Fibroblast of skin of right biceps (primary cell): ENCODE data around the gene GKN1.

Experiments
- DNase-seq: peaks from one replicate; pipeline ENCODE4 v3.0.0-alpha.2; 2013

Gene GKN1

GRCh38 chr2:68961380-68961779, 13.1 kb upstream of the GKN1 start:
- no peak for DNase-seq

DNA sequence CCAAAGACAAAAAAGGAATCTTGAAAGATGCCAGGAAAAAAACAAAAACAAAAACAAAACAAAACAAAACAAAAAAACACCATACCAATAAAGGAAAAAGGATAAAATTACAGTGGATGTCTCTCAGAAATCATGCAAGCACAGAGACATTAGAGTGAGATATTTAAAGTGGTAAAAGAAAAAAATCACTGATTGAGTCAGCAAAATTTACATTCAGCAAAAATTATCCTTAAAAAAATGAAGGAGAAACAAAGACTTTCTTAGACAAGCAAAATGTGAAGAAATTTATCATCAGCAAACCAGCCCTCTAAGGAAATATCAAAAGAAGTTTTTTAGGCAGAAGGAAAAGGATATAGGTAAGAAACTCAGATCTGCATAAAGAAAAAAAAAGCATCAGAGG, 10.2 kb upstream of the GKN1 start:
- no peak for DNase-seq

DNA sequence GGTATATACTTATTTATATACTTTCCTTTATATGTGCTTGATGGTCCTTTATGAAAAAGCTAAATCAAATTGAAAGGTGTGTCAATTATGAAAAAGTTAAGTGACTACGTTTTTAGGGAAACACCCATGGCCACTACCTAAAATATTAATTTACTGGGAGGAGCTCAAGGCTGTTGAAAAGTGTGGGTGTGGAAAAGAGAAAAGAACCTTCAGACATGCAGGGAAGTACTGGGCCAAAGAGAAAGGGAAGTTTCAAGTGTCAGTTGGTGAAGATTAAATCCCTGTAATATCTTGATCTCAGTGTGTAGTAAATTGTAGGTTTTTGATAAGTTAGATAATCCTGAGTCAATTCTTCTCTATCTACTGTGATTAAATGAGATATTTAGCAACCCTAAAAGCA, 6.2 kb upstream of the GKN1 start:
- no peak for DNase-seq

DNA sequence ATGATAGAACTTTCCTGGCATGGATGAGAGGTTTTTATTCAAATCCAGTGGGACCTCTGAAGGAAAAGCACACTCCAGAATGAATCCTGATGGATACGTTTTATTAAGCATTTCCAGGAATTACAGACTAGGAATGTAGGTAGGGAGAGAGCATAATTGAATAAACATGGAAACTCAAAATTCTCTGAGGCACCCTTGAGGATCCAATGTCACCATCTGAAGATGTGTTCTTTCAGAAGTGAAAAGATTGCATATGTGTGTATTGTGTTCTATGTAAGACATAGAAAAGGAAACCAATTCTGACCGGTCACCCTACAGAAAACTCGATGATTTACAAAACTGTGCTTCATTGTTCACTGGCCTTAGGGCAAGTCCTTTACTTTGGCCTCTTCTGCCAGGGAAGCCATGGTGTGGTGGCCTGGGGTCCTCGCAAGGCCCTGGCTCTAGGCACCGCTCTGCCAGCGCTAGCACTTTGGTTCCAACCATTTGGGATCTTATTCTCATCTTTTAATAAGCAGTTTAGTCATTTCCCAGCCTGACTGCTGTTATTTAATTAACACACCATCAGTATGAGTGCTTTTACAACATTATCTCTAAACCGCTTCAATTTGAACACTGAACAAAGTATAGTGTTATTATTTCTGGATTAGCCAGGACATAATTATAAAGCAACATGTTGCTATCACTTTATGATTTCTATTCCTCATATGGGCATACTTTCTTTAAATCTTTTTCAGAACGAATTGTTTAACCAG, 4.5 kb upstream of the GKN1 start:
- DNase-seq = no peak

DNA sequence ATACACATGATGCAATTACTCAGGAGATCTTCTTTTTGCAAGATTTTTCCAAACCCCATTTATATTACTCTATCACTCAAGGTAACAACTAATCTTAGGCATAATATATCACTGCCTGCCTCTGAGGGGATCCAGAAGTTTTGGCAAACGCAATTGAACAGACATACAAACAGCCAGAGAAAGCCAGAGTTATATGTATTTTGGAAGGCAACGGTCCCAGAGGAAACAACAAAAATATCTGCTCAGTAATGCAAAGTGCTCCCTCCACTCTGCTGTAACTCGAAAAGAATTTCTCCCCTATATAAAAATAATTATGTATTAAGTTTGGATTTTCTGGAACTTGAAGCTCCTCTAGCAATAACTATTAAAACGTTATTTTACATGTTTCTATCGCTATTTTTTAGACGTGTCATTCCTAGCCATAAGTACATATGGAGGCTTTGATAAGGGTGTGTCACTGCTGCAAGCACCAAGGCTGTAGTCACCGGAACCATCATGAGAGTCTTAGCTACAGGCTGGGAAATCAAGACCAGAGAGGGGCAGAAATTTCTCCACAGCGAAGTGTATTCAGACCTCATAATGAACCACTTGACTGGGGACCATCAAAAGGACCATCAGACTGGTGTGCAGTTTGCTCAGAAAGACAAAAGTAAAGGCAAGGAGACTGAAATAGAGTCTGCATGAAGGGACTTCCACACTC, 3.7 kb upstream of the GKN1 start:
- DNase-seq = peak; percentile 44

DNA sequence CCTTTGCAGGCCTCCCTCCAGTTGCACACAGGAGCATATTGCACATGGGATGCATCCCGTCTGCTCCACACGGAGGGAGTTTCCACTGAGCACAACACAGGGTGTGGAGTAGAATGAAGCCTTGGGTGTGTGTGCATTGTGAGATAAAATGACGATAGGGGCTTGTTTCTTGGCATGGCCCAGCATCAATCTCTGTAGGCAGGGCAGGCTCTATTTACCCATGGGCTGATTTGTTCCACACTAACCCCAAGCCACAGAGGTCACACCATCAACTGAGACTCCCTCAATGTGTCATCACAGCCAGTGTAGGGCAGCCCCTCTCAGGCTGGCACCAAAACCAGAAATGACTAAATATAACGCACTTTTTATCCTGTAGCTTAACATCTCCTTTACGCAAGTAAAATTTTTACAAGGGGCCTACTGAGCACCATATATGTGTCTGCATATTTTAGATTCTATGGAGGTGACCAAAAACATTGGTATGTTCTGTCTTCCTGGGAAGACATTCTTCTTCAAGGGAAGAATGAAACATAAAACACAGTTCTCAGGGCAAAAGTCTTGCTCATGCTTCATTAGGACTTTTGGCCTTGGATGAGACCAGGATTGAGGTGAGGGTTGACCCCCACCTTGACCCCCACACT, 2.7 kb upstream of the GKN1 start:
- peak; percentile 98 for DNase-seq

GRCh38 chr2:68974946-68975665, 670 bp downstream of the GKN1 start:
- DNase-seq = no peak

- no peak for DNase-seq
These were observed 1.4 kb downstream of the GKN1 start for GRCh38 chr2:68975844-68976243.

DNA sequence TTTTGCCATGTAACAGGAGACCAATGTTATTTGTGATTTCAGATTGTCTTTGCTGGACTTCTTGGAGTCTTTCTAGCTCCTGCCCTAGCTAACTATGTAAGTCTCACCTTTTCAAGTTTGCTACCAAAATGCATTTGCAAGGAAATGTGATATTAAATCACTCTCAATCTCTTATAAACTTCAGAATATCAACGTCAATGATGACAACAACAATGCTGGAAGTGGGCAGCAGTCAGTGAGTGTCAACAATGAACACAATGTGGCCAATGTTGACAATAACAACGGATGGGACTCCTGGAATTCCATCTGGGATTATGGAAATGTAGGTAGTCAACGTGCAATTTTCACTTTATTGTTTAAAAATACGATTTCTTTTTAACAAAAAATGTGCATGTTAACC, 3.0 kb downstream of the GKN1 start:
- DNase-seq = no peak

GRCh38 chr2:68978098-68978497, 3.7 kb downstream of the GKN1 start:
- DNase-seq = no peak

DNA sequence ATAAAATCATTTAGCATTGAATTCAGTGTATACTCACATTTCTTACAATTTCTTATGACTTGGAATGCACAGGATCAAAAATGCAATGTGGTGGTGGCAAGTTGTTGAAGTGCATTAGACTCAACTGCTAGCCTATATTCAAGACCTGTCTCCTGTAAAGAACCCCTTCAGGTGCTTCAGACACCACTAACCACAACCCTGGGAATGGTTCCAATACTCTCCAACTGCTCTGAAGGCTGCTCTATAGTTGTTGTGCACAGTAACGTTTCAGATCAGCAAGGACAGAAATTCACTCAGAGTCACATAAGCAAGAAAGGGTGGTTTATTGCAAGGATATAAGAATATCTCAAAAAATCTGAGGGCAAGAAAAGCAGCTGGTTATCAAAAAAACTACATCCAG, 6.5 kb downstream of the GKN1 start:
- no peak for DNase-seq

DNA sequence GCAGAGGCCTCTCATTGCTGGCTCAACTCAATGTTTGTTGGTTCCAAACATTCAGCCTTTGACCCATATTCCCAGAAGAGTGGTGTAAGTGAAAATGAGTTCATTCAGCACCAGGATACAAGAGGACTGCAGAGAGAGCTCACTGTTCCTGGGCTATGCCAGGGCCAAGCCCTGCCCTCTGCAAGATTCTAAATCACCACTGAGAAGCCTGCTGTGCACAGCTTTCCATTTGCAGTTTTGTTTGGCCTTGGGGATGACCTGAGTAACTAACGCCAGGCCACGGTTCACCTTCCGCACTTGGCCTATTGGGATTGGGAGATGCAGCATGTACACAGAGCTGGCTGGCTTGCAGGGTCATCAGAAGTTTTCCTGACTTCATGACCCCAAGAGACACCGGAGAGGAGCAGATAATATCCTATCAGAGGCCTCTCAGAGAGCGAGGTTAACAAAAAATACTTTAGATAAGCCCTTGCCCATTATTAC, 12.6 kb downstream of the GKN1 start:
- DNase-seq = no peak

- DNase-seq = no peak
These were observed 14.6 kb downstream of the GKN1 start for GRCh38 chr2:68989035-68989434.

DNA sequence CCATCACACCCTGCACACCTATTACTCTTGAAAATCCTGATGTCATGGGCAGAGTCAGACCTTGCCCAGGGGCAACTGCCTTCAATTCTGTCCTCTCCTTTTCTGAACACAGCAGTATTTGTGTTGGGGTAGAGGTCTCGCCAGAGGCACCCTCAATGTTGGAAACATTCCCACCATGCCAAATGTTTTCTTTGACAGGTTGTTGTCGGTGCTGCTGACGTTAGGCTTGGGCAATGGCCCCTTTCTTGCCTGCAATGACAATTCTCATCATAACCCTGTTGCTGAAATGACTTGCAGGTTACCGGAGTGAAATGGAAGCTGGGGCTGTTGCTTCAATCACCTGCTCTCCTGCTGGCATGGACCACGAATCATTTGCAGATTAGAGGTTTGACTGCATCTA, 17.9 kb downstream of the GKN1 start:
- DNase-seq = no peak

DNA sequence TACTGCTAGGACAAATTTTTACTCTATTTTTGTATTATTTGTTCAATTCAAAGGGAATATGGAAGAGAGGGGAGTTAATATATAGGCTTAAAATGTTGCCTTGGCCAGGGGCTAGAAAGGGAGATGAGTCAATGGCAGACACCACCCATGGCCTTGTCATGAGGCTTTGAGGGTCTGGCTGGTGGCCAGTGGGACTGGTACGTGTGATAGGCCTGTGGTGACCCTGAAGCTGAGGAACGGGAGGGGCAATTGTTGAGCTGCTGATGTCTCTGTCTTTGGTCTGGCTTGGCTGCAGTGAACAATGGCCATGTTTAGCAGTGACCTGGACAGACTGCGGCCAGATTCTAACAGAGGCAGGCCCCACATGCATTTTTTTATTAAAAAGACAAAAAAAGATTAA, 18.5 kb downstream of the GKN1 start:
- DNase-seq = no peak

GRCh38 chr2:68993660-68994059, 19.2 kb downstream of the GKN1 start:
- DNase-seq = no peak

- DNase-seq = peak; percentile 87
These were observed 20.4 kb downstream of the GKN1 start for GRCh38 chr2:68994864-68995263.

- no peak for DNase-seq
These were observed 21.5 kb downstream of the GKN1 start for GRCh38 chr2:68995916-68996315.

DNA sequence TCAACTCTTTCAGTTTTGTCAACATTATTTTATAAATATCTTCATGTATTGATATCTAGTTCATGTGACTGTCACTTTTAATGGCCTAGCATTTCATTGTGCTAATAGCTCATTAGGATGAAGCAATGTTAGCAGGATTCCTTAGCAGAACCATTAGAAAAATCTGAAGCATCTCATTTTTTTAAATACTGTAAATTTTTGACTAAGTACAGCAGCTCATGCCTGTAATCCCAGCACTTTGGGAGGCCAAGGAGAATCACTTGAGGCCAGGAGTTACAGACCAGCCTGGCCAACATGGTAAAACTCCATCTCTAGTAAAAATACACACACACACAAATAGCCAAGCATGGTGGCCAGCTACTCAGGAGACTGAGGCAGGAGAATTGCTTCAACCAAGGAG, 23.0 kb downstream of the GKN1 start:
- no peak for DNase-seq

- DNase-seq = no peak
These were observed 27.4 kb downstream of the GKN1 start for GRCh38 chr2:69001879-69002278.

DNA sequence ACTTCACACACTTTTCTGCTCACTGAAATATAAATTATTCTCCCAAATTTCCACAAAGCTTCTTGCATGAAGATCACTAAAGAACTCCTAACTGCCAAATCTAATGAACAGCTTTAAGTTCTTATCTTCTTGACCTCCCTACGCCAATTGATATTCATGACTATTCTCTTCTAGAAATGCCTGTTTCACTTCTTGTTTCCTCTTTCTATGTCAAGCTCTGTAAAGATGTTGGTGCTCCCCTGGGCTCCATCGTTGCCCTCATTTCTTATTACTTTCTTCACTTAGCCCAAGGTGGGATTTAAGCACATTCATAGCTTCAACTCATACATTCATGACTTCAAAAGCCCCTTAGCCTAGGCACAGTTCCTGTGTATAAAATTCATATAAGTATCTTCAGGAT, 29.3 kb downstream of the GKN1 start:
- DNase-seq = no peak

- DNase-seq = no peak
These were observed 32.7 kb downstream of the GKN1 start for GRCh38 chr2:69007169-69007568.

- peak; percentile 36 for DNase-seq
These were observed 33.2 kb downstream of the GKN1 start for GRCh38 chr2:69007603-69008002.
